Measurements from ENCODE around the gene ENOPH1. TPM values are rescaled to one million over a fixed set of nuclear protein-coding genes. Genes with fewer than 3 reads are reported as not detected.

ENOPH1 gene
- total and polyA plus RNA-seq, 5 donors from 2014 or later, result 26.7 to 48.7 (median 47.1) TPM

GRCh38 chr4:82484996-82485783 is 54.8 kb downstream of the ENOPH1 start:
- Histone ChIP-seq H3K27ac (ENCODE audit: insufficient read depth, low read length, poor library complexity, severe bottlenecking) (no peak overlapping the region), H3K4me3 (ENCODE audit: low read depth, low read length) (no peak overlapping the region), H3K27me3 (ENCODE audit: control insufficient read depth, insufficient read depth, low read length) (no peaks in the 10 kb centered on the region), H3K9me3 (ENCODE audit: control insufficient read depth in 2 of 2, low read length in 2 of 2) (no peaks in the 10 kb centered on the region), H3K36me3 (ENCODE audit: control insufficient read depth, insufficient read depth, low read length) (no peaks in the 10 kb centered on the region), H3K4me1 (ENCODE audit: control insufficient read depth, insufficient read depth, low read length, poor library complexity, severe bottlenecking) (no peaks in the 10 kb centered on the region)
- no peak overlapping the region for H3K27ac Mint-ChIP-seq
- no peak for ATAC-seq (ENCODE audit: low read depth in 2 of 2)
- no peaks in the 10 kb centered on the region for H3K27me3 Mint-ChIP-seq
- H3K36me3 Mint-ChIP-seq, result peaks cover 14% of the 10 kb centered on the region
- H3K4me3 Mint-ChIP-seq, result no peak overlapping the region
- peaks cover 0 to 2% (median 0%) of the 10 kb centered on the region in 7 donors for H3K9me3 Mint-ChIP-seq
- H3K4me1 Mint-ChIP-seq, result no peaks in the 10 kb centered on the region
- no peak for DNase-seq

- no peak overlapping the region for H3K27ac ChIP-seq (ENCODE audit: insufficient read depth, low read length, poor library complexity, severe bottlenecking)
- Mint-ChIP-seq H3K27me3 (no peaks in the 10 kb centered on the region), H3K4me3 (no peak overlapping the region), H3K36me3 (peaks cover 2% of the 10 kb centered on the region), H3K9me3 (peaks cover 0 to 2% (median 0%) of the 10 kb centered on the region in 7 donors), H3K27ac (no peak overlapping the region), H3K4me1 (no peaks in the 10 kb centered on the region)
- no peak overlapping the region for H3K4me3 ChIP-seq (ENCODE audit: low read depth, low read length)
- no peaks in the 10 kb centered on the region for H3K4me1 ChIP-seq (ENCODE audit: control insufficient read depth, insufficient read depth, low read length, poor library complexity, severe bottlenecking)
- no peaks in the 10 kb centered on the region for H3K36me3 ChIP-seq (ENCODE audit: control insufficient read depth, insufficient read depth, low read length)
- H3K27me3 ChIP-seq (ENCODE audit: control insufficient read depth, insufficient read depth, low read length), result no peaks in the 10 kb centered on the region
- DNase-seq (no peak), ATAC-seq (ENCODE audit: low read depth in 2 of 2) (no peak)
- H3K9me3 ChIP-seq (ENCODE audit: control insufficient read depth in 2 of 2, low read length in 2 of 2), result no peaks in the 10 kb centered on the region
Observed at GRCh38 chr4:82489076-82489475, 58.7 kb downstream of the ENOPH1 start.

GRCh38 chr4:82489987-82490386 is 59.6 kb downstream of the ENOPH1 start:
- no peaks in the 10 kb centered on the region for H3K4me1 ChIP-seq (ENCODE audit: control insufficient read depth, insufficient read depth, low read length, poor library complexity, severe bottlenecking)
- H3K27me3 Mint-ChIP-seq, result no peaks in the 10 kb centered on the region
- DNase-seq, result no peak
- H3K9me3 ChIP-seq (ENCODE audit: control insufficient read depth in 2 of 2, low read length in 2 of 2), result no peaks in the 10 kb centered on the region
- H3K4me1 Mint-ChIP-seq, result no peaks in the 10 kb centered on the region
- H3K27ac ChIP-seq (ENCODE audit: insufficient read depth, low read length, poor library complexity, severe bottlenecking), result no peak overlapping the region
- no peak overlapping the region for H3K27ac Mint-ChIP-seq
- peaks cover 0 to 2% (median 0%) of the 10 kb centered on the region in 7 donors for H3K9me3 Mint-ChIP-seq
- no peak overlapping the region for H3K4me3 ChIP-seq (ENCODE audit: low read depth, low read length)
- H3K36me3 ChIP-seq (ENCODE audit: control insufficient read depth, insufficient read depth, low read length), result no peaks in the 10 kb centered on the region
- H3K36me3 Mint-ChIP-seq, result peaks cover under 1% of the 10 kb centered on the region
- H3K4me3 Mint-ChIP-seq, result no peak overlapping the region
- ATAC-seq (ENCODE audit: low read depth in 2 of 2), result no peak
- no peaks in the 10 kb centered on the region for H3K27me3 ChIP-seq (ENCODE audit: control insufficient read depth, insufficient read depth, low read length)

GRCh38 chr4:82491251-82491960 is 61.0 kb downstream of the ENOPH1 start:
- H3K27me3 Mint-ChIP-seq, result no peaks in the 10 kb centered on the region
- Histone ChIP-seq H3K27me3 (ENCODE audit: control insufficient read depth, insufficient read depth, low read length) (no peaks in the 10 kb centered on the region), H3K4me1 (ENCODE audit: control insufficient read depth, insufficient read depth, low read length, poor library complexity, severe bottlenecking) (no peaks in the 10 kb centered on the region), H3K9me3 (ENCODE audit: control insufficient read depth in 2 of 2, low read length in 2 of 2) (no peaks in the 10 kb centered on the region), H3K36me3 (ENCODE audit: control insufficient read depth, insufficient read depth, low read length) (no peaks in the 10 kb centered on the region), H3K4me3 (ENCODE audit: low read depth, low read length) (no peak overlapping the region), H3K27ac (ENCODE audit: insufficient read depth, low read length, poor library complexity, severe bottlenecking) (no peak overlapping the region)
- no peak for DNase-seq
- H3K27ac Mint-ChIP-seq, result no peak overlapping the region
- no peak overlapping the region for H3K4me3 Mint-ChIP-seq
- peaks cover 0 to 2% (median 0%) of the 10 kb centered on the region in 7 donors for H3K9me3 Mint-ChIP-seq
- ATAC-seq (ENCODE audit: low read depth in 2 of 2), result no peak
- H3K4me1 Mint-ChIP-seq, result no peaks in the 10 kb centered on the region
- H3K36me3 Mint-ChIP-seq, result no peaks in the 10 kb centered on the region

- DNase-seq (no peak), ATAC-seq (ENCODE audit: low read depth in 2 of 2) (no peak)
- H3K4me3 Mint-ChIP-seq, result no peak overlapping the region
- Histone ChIP-seq H3K27ac (ENCODE audit: insufficient read depth, low read length, poor library complexity, severe bottlenecking) (no peak overlapping the region), H3K4me1 (ENCODE audit: control insufficient read depth, insufficient read depth, low read length, poor library complexity, severe bottlenecking) (no peaks in the 10 kb centered on the region), H3K36me3 (ENCODE audit: control insufficient read depth, insufficient read depth, low read length) (no peaks in the 10 kb centered on the region), H3K4me3 (ENCODE audit: low read depth, low read length) (no peak overlapping the region), H3K9me3 (ENCODE audit: control insufficient read depth in 2 of 2, low read length in 2 of 2) (no peaks in the 10 kb centered on the region), H3K27me3 (ENCODE audit: control insufficient read depth, insufficient read depth, low read length) (no peaks in the 10 kb centered on the region)
- H3K4me1 Mint-ChIP-seq, result no peaks in the 10 kb centered on the region
- no peak overlapping the region for H3K27ac Mint-ChIP-seq
- no peaks in the 10 kb centered on the region for H3K36me3 Mint-ChIP-seq
- H3K27me3 Mint-ChIP-seq, result no peaks in the 10 kb centered on the region
- peaks cover 0 to 2% (median 0%) of the 10 kb centered on the region in 7 donors for H3K9me3 Mint-ChIP-seq
Observed at GRCh38 chr4:82493721-82494425, 63.5 kb downstream of the ENOPH1 start.

- DNase-seq (no peak), ATAC-seq (ENCODE audit: low read depth in 2 of 2) (no peak)
- H3K27ac ChIP-seq (ENCODE audit: insufficient read depth, low read length, poor library complexity, severe bottlenecking), result no peak overlapping the region
- Mint-ChIP-seq H3K36me3 (no peaks in the 10 kb centered on the region), H3K9me3 (no peaks in the 10 kb centered on the region), H3K27me3 (peaks cover 5% of the 10 kb centered on the region), H3K27ac (no peak overlapping the region), H3K4me3 (peak overlapping the region in 1 of 4 donors; percentile 13), H3K4me1 (no peaks in the 10 kb centered on the region)
- H3K4me3 ChIP-seq (ENCODE audit: low read depth, low read length), result no peak overlapping the region
- H3K27me3 ChIP-seq (ENCODE audit: control insufficient read depth, insufficient read depth, low read length), result no peaks in the 10 kb centered on the region
- no peaks in the 10 kb centered on the region for H3K9me3 ChIP-seq (ENCODE audit: control insufficient read depth in 2 of 2, low read length in 2 of 2)
- H3K36me3 ChIP-seq (ENCODE audit: control insufficient read depth, insufficient read depth, low read length), result no peaks in the 10 kb centered on the region
- no peaks in the 10 kb centered on the region for H3K4me1 ChIP-seq (ENCODE audit: control insufficient read depth, insufficient read depth, low read length, poor library complexity, severe bottlenecking)
Observed at GRCh38 chr4:82495666-82496065, 65.3 kb downstream of the ENOPH1 start.

GRCh38 chr4:82496349-82496748 is 66.0 kb downstream of the ENOPH1 start:
- Histone ChIP-seq H3K4me3 (ENCODE audit: low read depth, low read length) (no peak overlapping the region), H3K27me3 (ENCODE audit: control insufficient read depth, insufficient read depth, low read length) (no peaks in the 10 kb centered on the region), H3K27ac (ENCODE audit: insufficient read depth, low read length, poor library complexity, severe bottlenecking) (no peak overlapping the region), H3K9me3 (ENCODE audit: control insufficient read depth in 2 of 2, low read length in 2 of 2) (no peaks in the 10 kb centered on the region), H3K36me3 (ENCODE audit: control insufficient read depth, insufficient read depth, low read length) (no peaks in the 10 kb centered on the region), H3K4me1 (ENCODE audit: control insufficient read depth, insufficient read depth, low read length, poor library complexity, severe bottlenecking) (no peaks in the 10 kb centered on the region)
- Mint-ChIP-seq H3K4me3 (no peak overlapping the region), H3K36me3 (no peaks in the 10 kb centered on the region), H3K27me3 (peaks cover 5% of the 10 kb centered on the region), H3K27ac (no peak overlapping the region), H3K9me3 (no peaks in the 10 kb centered on the region), H3K4me1 (no peaks in the 10 kb centered on the region)
- ATAC-seq (ENCODE audit: low read depth in 2 of 2) (no peak), DNase-seq (no peak)

Data from CD4-positive, CD25-positive, alpha-beta regulatory T cell (primary cell).